Right atrium auricular region (tissue), 2 donors: ENCODE measurements around the gene ZBED6. TPM values are rescaled to one million over a fixed set of nuclear protein-coding genes. Genes with fewer than 3 reads are reported as not detected.

Experiments used
- DNase-seq: peaks from one replicate; pipeline ENCODE4 v3.0.0-alpha.2; 2019; ENCODE audit warnings: low spot score
- H3K27ac ChIP-seq, 2 donors: fragments of 200-600 bp; sonication (generic); 1 replicate in 1 of 2; 2 replicates in 1 of 2; pipeline ENCODE4 v1.5.1; 2016 to 2019
- H3K27me3 ChIP-seq, 2 donors: fragments of 200-600 bp; sonication (generic); one replicate each; pipeline versions ENCODE4 v1.5.1 to v1.6.0; 2017 to 2019
- H3K36me3 ChIP-seq: fragments of 200-600 bp; sonication (generic); one replicate; pipeline ENCODE4 v1.5.1; 2016
- H3K4me1 ChIP-seq, 2 donors: fragments of 200-600 bp; sonication (generic); one replicate each; pipeline versions ENCODE4 v1.5.1 to v1.6.0; 2017 to 2019
- H3K4me3 ChIP-seq, 2 donors: fragments of 200-600 bp; sonication (generic); 1 replicate in 1 of 2; 2 replicates in 1 of 2; pipeline ENCODE4 v1.5.1; 2017 to 2019; ENCODE audit warnings: mild to moderate bottlenecking in 1 of 2, moderate library complexity in 1 of 2
- H3K9me3 ChIP-seq, 2 donors: fragments of 200-600 bp; sonication (generic); one replicate each; pipeline ENCODE4 v1.5.1; 2019
- total RNA-seq, 2 donors: library from RNA; depleted of rRNA; stranded (reverse); fragments of >200 nt; gene quantifications; one replicate each; pipeline ENCODE4 v1.1.0, GENCODE V29; 2016
- TF ChIP-seq, protein P1 (sequence below), 2 donors: fragments of 200-600 bp; sonication (generic); IDR thresholded peaks; one replicate each; pipeline ENCODE4 v1.5.1; 2019; ENCODE audit warnings: antibody characterized with exemption in 2 of 2

ZBED6 gene
- total RNA-seq, 2 donors from 2014 or later: 8.6 to 13.4 TPM

DNA sequence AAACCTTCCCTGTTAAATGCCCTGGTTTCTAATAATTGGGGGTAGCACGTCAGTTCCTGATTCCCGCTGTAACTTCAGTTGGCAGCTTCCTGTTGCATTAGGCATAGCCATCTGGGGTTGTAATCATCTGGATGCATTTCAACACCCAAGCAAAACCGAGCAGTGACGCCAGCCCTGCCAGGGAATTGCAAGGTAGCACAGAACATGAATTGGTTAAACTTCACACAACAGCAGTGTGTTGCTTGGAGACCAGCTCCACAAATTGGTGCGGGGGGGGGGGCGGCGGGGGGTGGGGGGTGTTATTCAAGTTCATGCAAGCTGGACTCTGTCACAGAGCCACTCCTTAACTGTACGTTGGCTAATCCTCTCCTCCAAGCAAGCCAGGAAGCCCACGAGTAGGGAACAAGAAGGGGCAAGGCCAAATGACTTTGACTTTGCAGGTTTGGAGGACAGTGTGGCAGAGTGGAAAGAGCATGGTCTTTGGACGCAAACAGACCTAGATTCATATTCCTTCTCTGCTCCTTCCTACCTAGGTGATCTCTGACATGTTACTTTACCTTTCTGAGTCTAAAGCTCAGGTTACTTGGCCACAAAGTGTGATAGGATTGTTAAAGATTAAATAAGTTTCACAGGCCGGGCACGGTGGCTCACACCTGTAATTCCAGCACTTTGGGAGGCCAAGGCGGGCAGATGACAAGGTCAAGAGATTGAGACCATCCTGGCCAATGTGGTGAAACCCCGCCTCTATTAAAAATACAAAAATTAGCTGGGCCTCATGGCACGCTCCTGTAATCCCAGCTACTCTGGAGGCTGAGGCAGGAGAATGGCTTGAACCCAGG is 25.7 kb upstream of the ZBED6 start:
- Histone ChIP-seq H3K27ac (peak overlapping the region in 1 of 2 donors; percentile 58), H3K36me3 (no peaks in the 10 kb centered on the region), H3K4me3 (peak overlapping the region in 1 of 2 donors; percentile 32), H3K4me1 (peaks cover 0 to 21% of the 10 kb centered on the region in 2 donors), H3K9me3 (no peaks in the 10 kb centered on the region), H3K27me3 (no peaks in the 10 kb centered on the region)
- DNase-seq: peak; percentile 92
- TF ChIP-seq, protein P1, sequence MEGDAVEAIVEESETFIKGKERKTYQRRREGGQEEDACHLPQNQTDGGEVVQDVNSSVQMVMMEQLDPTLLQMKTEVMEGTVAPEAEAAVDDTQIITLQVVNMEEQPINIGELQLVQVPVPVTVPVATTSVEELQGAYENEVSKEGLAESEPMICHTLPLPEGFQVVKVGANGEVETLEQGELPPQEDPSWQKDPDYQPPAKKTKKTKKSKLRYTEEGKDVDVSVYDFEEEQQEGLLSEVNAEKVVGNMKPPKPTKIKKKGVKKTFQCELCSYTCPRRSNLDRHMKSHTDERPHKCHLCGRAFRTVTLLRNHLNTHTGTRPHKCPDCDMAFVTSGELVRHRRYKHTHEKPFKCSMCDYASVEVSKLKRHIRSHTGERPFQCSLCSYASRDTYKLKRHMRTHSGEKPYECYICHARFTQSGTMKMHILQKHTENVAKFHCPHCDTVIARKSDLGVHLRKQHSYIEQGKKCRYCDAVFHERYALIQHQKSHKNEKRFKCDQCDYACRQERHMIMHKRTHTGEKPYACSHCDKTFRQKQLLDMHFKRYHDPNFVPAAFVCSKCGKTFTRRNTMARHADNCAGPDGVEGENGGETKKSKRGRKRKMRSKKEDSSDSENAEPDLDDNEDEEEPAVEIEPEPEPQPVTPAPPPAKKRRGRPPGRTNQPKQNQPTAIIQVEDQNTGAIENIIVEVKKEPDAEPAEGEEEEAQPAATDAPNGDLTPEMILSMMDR (IDR thresholded peaks at IDR 0.05): no peak

DNA sequence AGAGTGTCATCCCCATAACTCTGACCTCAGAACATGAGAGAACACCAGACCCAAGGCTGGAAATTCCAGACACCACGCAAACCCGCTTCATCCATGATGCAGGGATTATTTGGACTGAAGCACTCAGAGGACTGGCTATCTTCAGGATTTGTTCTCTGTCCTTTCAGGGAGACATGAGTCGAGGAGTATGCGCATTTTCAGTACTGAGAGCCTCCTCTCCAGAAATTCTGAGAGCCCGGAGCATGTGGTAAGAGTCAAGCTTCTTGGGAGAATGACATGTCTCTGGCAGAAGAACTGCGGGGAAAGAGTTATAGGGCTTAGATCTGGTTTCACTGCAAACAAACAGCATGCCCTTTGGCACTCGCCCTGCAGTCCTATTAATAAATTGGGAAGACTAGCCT is 23.5 kb upstream of the ZBED6 start:
- TF ChIP-seq, protein P1 (IDR thresholded peaks at IDR 0.05): no peak
- no peak overlapping the region for H3K27ac ChIP-seq
- no peaks in the 10 kb centered on the region for H3K27me3 ChIP-seq
- H3K4me1 ChIP-seq: peaks cover 0 to 21% of the 10 kb centered on the region in 2 donors
- no peak overlapping the region for H3K4me3 ChIP-seq
- DNase-seq: no peak
- H3K36me3 ChIP-seq: no peaks in the 10 kb centered on the region
- no peaks in the 10 kb centered on the region for H3K9me3 ChIP-seq

DNA sequence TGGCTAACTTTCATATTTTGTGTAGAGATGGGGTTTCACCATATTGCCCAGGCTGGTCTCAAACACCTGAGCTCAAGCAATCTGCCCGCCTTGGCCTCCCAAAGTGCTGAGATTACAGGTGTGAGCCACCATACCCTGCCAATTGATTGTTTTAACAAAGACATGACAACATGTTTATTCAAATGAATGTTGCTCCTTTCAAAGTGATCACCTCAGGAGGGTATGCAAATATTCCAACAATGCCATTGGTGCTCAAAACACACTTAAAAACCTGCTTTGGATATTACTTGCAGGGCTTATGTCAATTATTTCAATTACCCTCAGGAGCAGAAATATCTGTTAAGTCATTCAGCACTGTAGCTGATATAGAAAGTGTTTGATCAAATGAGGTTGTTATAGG is 22.6 kb upstream of the ZBED6 start:
- peaks cover 0 to 21% of the 10 kb centered on the region in 2 donors for H3K4me1 ChIP-seq
- no peaks in the 10 kb centered on the region for H3K9me3 ChIP-seq
- TF ChIP-seq, protein P1 (IDR thresholded peaks at IDR 0.05): no peak
- H3K36me3 ChIP-seq: no peaks in the 10 kb centered on the region
- no peak for DNase-seq
- no peaks in the 10 kb centered on the region for H3K27me3 ChIP-seq
- H3K27ac ChIP-seq: no peak overlapping the region
- H3K4me3 ChIP-seq: no peak overlapping the region

DNA sequence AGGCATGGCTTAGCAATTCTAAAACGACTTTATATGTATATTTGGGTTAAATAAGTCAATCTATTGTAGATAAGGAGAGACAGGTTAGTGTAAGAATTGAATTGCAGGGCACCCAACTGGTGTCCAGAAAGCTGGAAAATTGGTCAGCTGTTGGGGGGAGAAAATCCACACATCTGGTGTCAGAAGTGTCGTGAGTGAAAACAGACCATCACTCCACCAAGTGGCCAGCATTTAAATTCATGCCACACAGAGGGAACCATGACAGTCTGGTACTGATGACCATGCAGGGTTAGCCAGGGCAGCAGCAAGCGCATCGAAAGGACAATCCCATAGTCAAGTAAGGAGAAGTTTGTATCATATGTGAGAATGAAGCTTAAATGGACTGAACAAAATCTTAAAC is 18.8 kb upstream of the ZBED6 start:
- no peak for DNase-seq
- Histone ChIP-seq H3K27me3 (no peaks in the 10 kb centered on the region), H3K9me3 (no peaks in the 10 kb centered on the region), H3K4me3 (no peak overlapping the region), H3K36me3 (no peaks in the 10 kb centered on the region), H3K27ac (no peak overlapping the region), H3K4me1 (peaks cover 0 to 5% of the 10 kb centered on the region in 2 donors)
- TF ChIP-seq, protein P1 (IDR thresholded peaks at IDR 0.05): peak in 1 of 2 donors; percentile 39

DNA sequence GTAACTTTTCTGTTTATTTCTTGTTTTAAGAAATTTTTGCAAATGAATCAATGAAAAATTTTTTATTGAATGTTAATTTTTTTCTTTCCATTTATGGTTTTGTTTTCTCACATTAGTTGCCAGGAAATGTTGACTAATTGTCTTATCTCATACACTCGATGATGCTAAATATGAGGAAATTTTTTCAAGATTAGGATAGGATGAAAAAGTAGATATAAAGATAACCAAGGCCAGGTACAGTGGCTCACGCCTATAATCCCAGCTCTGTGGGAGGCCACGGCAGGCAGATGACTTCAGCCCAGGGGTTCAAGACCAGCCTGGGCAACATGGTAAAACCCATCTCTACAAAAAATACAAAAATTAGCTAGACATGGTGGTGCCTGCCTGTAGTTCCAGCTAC is 17.8 kb upstream of the ZBED6 start:
- TF ChIP-seq, protein P1 (IDR thresholded peaks at IDR 0.05): no peak
- no peaks in the 10 kb centered on the region for H3K9me3 ChIP-seq

More for the DNA sequence above, 17.8 kb upstream of the ZBED6 start:
- no peak overlapping the region for H3K4me3 ChIP-seq
- no peaks in the 10 kb centered on the region for H3K4me1 ChIP-seq
- H3K27me3 ChIP-seq: no peaks in the 10 kb centered on the region
- no peak for DNase-seq
- no peaks in the 10 kb centered on the region for H3K36me3 ChIP-seq
- H3K27ac ChIP-seq: no peak overlapping the region
